ENCODE results near the gene OPCML.
"Not testable (repeated sequence)": the region's sequence is repeated elsewhere in the genome, so short reads cannot be mapped to it uniquely, and the experiment has no call there.

Gene OPCML

DNA sequence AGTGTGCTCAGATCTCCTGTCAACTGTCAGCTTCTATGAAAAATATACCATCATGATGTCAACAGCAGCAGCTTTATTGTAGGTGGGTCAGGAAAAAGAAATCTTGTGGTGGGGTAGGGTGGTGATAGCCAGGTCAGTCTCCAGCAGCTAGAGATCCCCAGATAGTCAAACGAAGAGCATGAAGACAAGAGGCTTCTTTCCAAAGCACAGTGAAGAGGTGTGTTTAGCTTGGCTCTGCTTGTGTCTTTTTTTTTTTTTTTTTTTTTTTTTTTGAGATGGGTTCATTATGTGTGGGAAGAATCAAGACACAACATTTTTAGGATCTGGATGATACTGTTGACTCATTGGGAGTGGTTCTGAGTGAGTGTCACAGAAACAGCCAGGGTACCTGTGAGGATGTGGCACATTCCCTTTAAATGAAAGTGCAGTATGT, 1086.4 kb downstream of the OPCML start:
- no peak for FAIRE-seq

DNA sequence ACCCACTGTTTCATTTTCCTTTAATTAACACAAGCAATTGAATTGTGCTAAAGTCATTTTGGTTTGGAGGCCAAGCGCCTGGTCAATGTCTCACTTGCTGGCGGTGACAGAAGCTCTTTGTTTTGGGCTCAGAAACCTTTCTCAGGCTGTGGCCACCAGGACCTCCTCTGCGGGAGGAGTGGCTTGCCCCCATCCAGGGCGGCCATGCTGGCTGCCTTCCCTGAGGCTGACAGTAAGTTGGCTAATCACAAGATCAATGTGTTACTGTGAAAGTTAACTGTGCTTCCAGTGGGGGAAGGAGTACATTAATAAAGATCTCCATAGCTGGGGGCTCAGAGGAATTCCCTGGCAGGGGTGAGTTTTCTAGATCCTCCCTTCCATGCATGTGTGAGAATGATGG, 1087.4 kb downstream of the OPCML start:
- FAIRE-seq = no peak

DNA sequence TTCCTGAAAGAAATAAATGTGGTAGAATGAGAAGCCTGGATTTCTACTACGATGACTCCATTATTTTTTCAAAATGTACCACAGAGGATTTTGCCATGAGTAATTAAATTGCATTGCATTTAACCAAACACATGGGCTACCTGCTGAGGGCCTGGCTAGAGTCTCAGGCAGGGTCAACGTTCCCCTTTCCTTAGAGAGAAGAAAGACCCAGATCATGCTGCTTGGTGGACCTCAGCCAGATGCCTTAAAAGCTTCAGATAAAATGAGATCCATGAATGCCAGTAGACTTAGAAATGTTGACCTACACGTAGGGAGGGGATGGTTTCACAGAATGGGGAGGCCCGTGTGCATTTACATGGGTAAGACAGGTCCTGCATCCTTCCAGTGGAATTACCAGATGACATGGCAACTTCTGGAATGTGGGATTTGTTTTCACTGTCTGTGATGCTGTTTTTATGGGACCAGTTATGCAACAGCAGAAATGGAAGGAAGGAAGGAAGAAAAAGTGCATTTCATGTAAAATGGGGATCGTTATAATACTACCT, 1092.5 kb downstream of the OPCML start:
- FAIRE-seq = no peak

DNA sequence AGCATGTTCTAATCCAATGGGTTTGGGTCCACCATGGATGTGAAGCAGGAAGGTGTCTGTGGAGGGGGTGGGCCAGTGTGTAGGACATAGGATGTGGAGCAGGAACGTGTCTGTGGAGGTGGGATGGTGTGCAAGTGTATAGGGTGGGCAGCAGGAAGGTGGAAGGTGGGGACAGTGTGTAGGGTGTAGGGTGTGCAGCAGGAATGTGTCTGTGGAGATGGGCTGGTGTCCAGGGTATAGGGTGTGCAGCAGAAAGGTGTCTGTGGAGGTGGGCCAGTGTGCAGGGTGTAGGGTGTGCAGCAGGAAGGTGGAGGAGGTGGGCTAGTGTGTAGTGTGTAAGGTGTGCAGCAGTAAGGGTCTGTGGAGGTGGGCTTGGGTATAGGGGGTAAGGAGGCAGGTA, 1093.9 kb downstream of the OPCML start:
- FAIRE-seq = no peak

DNA sequence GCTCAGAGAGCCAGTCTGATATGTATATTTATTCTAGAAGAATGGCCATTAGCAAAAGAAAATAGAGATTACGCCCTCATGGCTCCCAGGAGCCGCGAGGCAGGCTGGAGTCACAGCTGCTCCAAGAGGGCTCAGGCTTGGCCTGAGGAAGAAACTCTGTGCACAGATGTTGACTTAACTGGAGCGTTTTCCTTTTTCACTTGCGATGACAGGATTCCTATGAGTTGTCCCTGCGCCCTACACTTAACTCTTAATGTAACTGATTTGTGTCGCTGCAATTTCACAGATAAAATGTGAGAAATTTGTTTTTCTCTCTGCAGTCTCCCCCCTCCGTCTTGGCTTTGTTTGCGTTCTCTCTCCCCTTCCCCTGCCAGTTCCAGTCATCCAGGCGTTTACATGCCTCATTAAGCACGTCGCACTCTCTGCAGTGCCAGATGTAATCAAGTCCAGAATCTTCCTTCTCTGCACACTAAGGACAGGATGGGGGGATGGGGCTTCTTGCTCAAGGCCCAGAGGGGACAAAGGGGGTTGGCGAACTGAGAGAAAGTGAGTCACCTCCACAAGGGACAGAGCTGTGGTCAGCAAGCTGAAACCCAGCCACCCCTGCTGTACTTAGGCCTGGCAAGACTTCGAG, 1101.8 kb downstream of the OPCML start:
- no peak for FAIRE-seq

DNA sequence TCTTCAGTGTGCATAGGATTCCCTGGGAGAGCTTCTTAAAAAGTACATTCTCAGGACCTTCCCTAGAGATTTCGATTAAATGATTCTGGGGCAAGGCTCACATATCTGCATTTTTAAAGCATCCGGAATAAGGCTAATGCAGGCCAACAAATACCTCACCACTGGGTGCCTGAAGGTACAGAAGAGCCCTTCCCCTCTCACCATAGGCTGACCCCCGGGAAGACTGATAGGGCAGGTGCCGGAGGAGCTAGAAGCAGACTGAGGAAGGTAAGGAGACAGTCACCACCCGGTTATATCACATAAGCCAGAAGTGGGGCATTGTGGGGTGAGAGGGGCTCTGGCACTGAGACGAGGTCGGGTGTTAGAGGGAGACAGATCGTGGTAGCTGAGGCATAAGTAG, 1102.6 kb downstream of the OPCML start:
- FAIRE-seq = no peak

DNA sequence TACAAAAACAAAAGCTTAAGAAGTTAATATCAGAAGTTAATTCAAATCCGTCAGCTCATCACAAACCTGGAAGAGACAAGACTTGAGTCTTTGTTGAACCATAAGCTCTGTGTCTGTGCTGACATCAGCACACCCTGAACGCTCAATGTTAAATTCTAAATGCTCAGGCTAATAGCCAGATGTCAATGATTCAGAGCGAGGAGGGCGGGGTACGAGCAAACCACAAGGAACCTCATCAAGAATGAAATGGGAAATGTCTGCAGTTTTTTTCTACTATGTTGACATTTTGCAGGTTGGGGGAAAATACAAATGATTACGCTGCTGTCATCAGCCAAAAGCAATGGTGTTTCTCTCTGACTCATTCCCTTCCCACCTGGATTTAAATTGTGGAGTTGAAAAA, 1104.7 kb downstream of the OPCML start:
- FAIRE-seq = no peak

DNA sequence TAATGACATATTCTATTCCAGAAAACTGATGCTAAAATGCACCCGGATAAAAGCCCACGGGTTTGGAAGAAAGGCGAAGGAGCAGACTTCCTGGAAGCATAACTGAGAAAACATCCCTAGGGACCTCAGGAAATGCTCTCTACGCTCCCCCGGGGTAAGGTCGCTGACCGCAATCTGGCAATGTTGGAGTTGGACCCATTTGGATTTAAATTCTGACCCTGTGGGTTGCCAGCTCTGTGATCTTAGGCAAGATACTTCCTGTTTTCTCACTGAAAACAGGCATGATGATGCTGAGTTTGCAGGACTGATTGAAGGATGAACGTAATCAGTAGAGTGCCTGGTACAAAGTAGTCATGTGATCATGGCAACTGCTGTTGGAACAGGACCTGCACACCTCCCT, 1107.9 kb downstream of the OPCML start:
- no peak for FAIRE-seq

DNA sequence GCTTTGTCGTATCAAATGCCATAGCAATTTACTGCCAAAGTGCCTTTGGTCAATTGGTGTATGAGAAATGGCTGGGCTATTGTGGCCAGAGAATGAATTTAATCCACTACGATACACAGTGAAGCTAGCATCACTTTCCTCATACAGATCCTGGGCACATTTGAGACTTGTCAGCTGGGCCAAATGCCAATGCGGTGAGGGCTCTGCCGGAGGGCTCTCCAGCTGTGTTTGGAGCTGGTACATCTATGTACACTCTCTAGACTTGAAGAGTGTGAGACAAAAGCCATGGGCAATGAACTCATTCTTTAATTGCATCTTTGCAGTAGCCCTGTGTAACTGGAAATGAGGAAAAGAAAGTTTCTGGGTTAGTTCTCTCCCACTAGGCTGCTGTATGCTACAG, 1109.0 kb downstream of the OPCML start:
- no peak for FAIRE-seq

DNA sequence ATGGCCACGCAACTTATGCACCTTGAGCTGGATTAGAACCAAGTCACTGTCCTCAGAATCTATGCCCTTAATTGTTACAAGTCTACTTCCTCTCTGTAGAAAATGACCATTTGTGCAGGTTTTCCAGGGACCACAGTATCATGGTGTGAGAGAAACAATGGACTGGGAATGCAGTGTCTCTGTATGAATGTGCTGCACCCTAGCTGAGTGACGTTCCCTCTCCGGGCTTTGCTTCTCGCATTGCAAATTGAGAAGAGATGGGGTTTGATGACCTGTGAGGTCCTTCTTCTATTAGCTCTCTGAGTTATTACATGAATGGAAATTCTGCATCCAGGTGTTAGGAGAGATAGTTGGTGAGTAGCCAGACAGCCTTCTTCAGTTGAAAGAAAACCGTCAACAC, 1109.6 kb downstream of the OPCML start:
- FAIRE-seq = no peak

DNA sequence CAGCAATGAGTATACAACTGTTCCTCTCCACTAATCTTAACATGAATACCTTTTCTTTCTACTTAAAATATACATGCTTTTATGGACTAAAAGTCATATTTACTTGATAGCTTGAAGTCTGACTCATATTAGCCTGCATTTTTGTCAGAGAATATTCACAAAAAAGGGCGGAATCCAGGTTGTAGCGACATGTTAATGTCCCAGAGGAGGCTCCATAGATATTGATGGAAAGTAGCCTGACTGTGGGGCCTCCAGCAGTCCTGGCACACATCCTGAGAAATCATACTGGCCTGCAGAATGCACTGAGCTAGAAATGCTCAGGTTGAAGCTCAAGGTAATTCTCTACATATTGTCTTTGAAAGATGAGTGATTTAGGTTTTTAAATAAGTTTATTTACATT, 1110.7 kb downstream of the OPCML start:
- FAIRE-seq = no peak

DNA sequence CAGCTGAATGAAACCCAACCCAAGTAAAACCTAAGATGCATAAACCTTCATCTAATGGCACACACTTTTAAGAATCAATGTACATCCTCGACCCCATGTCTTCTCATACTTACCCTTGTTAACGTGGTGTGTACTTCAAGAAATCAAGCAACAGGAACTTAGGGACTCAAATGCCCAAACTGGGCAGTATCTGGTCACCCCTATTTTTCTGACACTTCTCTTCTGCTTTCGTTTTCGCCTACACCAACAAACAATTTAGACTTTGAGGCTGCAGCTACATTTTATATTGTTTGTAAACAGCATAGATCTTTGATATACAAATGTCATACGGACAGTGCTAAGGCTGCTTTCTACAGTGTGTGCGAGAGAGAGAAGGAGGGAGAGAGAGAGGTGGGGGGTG, 1117.8 kb downstream of the OPCML start:
- no peak for FAIRE-seq

DNA sequence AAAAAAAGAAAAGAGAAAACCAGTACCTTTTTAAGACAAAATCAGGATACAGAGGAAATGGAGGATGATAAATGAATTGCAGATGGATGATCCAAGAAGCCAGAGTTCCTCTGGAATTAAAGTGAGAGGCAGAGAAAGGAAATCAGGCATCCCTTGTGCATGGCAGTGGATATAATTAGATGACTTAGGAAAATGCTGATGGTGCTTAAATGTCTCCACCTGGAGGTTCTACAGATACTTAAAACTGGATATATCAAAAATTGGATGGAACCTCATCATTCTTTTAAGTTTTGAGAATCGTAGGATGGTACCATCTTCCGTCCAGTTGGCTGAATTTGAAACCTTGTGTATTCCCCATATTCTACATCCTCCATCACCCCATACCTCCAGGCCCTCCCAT, 1121.9 kb downstream of the OPCML start:
- FAIRE-seq = no peak

DNA sequence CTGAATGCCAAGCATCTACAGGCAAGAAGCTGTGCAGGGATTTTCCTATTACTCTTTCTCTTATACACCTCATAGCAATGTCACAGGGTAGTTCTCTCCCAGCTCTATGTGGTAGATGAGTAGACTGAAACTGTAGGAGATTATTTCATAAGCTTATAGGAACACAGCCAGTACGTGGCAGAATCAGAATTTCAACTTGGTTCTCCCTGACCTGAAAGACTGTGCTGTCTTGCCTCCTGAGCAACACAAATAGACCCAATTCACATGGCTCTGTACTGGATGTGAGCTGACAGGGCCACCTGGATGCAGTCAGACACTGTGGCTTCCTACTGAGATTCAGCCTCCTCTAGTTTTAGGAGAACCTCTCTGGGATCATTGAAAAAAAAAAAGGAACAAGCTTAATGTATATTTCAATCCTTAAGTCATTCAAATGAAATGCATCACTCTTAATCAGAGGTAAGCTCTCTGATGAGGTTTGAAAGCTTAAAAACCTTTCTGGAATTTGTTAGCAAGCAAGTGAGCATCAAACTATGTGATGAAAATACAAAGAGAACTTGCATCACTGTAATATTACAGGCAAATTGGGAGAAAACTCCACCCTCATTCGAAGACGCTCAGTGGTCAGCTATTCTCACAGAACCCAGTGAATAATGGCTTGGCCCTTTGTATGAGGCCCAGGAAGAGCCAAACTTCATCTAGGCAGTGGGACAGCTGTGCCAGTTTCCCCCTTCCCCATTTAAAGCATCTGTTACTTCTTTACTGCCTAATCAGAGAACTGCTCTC, 1122.5 kb downstream of the OPCML start:
- FAIRE-seq = no peak

DNA sequence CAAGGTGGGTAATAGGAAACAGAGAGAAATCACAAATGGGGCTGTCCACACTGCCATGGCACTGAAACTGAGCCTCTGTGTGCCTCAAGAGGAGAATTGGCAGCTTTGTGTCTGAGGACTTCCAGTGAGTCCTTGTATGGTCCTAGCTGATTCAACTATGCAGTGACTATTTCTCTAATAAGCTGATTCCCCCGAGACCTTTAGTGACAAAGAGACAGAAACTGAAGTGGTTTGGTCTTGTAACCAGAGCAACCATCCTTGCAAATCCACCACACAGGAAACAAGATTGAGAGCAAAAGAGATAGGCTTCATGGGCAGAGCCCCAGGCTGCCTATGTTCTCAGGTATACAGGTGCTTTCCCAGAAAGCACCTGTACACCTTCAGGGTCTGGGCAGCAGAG, 1123.4 kb downstream of the OPCML start:
- FAIRE-seq = no peak

DNA sequence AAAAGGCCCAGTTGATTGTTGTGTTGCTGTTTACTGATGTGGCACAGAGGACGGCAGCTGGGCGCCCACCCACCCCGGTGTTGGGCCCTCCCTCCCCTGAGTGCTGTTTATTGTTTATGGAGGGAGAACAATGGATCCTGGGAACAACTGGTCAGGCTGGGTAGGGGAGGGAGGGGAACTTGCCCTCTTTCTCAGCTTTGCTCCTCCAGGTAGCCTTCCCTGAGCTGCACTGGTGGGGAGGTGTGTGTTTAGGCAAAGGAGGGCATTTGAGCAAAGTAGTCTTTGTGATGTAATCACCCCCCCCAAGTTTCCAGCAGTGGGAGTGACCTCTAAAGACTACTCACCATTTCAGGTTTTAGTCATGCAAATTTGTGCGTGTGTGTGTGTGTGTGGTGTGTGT, 1126.6 kb downstream of the OPCML start:
- FAIRE-seq = no peak

DNA sequence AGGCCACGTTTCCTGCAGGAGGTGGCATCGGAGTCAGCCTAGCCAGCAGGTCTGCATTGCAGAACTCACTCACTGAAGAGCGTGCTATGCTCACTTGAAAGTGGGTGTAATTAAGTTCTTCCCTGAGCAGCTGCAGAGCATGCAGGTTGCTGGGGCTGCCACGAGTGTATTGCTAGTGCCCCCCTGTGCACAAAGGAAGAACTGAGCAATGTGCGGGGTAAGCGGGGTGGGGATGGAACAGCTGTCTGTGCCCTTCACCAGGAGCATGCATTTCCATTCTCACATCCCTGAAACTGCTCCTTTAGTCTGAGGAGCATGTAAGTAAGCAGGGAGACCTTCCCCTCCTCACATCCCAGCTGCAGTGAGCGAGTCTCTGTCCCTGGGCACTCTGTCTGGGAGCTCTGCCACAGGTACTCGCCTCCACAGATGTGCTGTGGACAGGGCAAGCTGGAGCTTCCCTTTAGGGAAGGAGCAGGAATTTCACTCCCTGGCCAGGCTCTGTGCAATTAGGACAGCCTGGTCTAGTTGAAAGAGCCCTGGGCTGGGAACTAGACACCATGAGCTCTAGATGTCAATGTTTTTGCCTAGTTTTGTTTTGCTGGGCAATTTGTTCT, 1130.1 kb downstream of the OPCML start:
- FAIRE-seq = no peak

DNA sequence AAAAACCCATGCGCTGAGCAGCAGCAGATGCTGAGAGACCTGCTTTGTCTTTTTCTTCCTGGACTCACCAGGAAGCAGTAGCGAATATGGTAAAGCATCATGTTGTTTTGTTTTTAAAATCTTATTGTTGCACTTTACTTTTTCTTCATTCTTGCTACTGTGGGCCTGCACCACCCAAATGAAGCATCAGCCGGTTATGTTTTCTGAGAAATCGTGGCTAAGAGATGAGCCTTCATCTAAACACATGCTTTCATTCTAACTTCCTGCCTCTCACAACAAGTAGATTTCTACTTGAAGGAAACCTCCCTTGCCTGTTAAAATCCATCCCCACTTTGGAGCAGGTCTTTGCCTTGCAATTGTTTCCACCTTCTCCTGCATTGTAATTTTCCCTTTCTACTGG, 1136.0 kb downstream of the OPCML start:
- FAIRE-seq = no peak

DNA sequence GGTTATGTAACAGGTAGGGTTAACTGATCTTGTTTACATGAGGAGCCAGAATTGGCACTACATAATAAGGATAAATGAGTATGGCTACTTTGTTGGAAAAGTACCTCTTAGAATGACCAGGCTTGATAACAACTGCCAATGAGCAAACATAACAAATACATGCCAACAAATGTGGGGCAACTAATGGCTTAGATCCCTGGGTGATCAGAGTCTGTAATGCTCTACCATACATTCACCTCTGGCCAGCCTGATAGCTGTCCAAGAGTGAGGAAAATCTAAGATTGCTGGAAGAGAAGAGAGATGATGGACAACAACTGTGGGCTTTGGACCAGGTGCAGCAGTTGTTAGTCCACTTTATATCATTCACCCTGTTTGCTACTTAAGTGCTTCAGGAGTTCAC, 1136.9 kb downstream of the OPCML start:
- no peak for FAIRE-seq

DNA sequence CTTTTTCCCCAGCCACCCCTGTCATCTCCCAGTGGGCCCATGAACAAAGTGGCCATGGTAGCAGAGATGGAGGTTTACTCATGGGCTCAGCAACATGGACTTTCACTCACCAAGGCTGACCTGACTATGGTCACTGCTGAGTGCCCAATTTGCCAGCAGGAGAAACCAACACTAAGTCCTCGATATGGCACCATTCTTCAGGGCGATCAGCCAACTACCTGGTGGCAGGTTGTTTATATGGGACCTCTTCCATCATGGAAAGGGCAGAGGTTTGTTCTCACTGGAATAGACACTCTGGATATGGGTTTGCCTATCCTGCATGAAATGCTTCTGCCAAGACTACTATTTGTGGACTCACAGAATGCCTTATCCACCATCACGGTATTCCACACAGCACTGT, 1152.8 kb downstream of the OPCML start:
- FAIRE-seq = no peak

DNA sequence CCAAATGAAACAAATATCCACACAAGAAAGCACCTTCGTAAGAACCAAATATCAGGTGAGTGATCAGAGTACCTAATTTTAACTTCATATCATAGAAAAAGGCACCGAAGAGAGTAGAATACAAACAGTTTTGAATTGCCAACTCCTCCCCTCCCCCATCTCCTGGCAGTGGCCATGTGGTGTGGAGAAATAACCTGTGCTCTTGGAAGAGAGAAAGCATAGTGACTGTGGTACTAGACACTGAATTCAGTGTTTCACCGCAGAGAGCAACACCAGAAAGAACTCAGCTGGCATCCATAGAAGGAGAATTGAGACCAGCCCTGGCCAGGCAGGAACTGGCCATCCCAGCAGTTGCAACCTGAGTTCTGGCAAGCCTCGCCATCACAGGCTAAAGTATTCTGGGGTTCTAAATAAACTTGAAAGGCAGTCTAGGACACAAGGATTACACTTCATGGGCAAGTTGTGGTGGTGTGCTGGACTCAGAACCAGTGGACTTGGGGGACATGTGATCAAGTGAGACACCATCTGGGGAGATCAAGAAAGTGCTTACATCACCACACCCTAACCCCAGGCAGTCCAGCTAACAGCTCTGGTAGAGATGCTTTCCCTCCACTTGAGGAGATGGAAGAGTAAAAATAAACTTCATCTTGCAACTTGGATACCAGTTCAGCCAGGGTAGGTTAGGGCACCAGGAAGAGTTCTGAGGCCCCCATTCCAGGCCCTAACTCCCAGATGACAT, 1158.7 kb downstream of the OPCML start:
- no peak for FAIRE-seq

DNA sequence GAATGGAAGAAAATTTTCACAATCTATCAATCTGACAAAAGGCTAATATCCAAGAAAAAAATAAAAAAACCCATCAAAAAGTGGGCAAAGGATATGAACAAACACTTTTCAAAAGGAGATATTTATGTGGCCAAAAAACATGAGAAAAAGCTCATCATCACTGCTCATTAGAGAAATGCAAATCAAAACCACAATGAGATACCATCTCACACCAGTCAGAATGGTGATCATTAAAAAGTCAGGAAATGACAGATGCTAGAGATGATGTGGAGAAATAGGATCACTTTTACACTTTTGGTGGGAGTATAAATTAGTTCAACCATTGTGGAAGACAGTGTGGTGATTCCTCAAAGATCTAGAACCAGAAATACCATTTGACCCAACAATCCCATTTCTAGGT, 1162.2 kb downstream of the OPCML start:
- FAIRE-seq = not testable (repeated sequence)

DNA sequence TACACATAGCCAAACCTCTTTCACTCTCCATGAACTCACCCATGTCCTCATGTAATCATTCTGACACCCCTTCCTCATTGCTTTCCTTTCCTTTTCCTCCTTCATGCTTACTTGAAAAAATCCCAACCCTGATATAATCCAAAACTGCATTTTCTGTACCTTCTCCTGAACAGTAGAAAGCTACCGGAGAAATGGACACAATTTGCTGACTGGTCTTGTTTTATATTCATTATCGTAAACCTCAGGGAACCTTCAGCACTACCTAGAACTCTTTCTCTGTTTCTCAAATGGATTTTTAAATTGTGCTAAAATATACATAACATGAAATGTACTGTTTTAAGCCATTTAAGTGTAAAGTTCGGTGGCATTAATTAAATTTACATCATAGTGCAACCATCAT, 1165.0 kb downstream of the OPCML start:
- no peak for FAIRE-seq
